NOMO-1 treated with DMSO at 0.1 percent for 48 hours (cell line): ENCODE results near the gene UGT1A8.

Experiments used
- DNase-seq: peaks from one replicate; lab custom pipeline; 2025; ENCODE audit not compliant: unreplicated experiment; lab: John Stamatoyannopoulos, UW

The UGT1A8 gene

GRCh38 chr2:233761040-233761769 lies 143.8 kb downstream of the UGT1A8 start:
- DNase-seq: no peak

GRCh38 chr2:233764264-233764663 lies 146.8 kb downstream of the UGT1A8 start:
- no peak for DNase-seq

- no peak for DNase-seq
These were observed 147.3 kb downstream of the UGT1A8 start for GRCh38 chr2:233764761-233765160.

GRCh38 chr2:233766416-233766815 lies 149.0 kb downstream of the UGT1A8 start:
- no peak for DNase-seq

- DNase-seq: no peak
These were observed 150.6 kb downstream of the UGT1A8 start for GRCh38 chr2:233768076-233768475.

- DNase-seq: no peak
These were observed 151.8 kb downstream of the UGT1A8 start for GRCh38 chr2:233769260-233769659.

GRCh38 chr2:233772153-233772552 lies 154.7 kb downstream of the UGT1A8 start:
- no peak for DNase-seq

- DNase-seq: no peak
These were observed 155.2 kb downstream of the UGT1A8 start for GRCh38 chr2:233772583-233772982.

- DNase-seq: no peak
These were observed 156.4 kb downstream of the UGT1A8 start for GRCh38 chr2:233773854-233774253.

GRCh38 chr2:233775414-233775813 lies 158.0 kb downstream of the UGT1A8 start:
- DNase-seq: no peak

GRCh38 chr2:233778030-233778429 lies 160.6 kb downstream of the UGT1A8 start, which contains the start of gene MROH2A:
Gene MROH2A (plus strand): TSS chr2:233778330. CDS start chr2:233779359, 1,029 bp downstream.
- DNase-seq: no peak

- DNase-seq: no peak
These were observed 162.3 kb downstream of the UGT1A8 start for GRCh38 chr2:233779722-233780121.

GRCh38 chr2:233780771-233781170 lies 163.3 kb downstream of the UGT1A8 start:
- DNase-seq: no peak

- DNase-seq: no peak
These were observed 172.1 kb downstream of the UGT1A8 start for GRCh38 chr2:233789554-233789953.

- DNase-seq: no peak
These were observed 173.9 kb downstream of the UGT1A8 start for GRCh38 chr2:233791151-233791882.

- no peak for DNase-seq
These were observed 174.5 kb downstream of the UGT1A8 start for GRCh38 chr2:233791883-233792329.

GRCh38 chr2:233792720-233793119 lies 175.3 kb downstream of the UGT1A8 start:
- DNase-seq: no peak

- no peak for DNase-seq
These were observed 176.2 kb downstream of the UGT1A8 start for GRCh38 chr2:233793465-233794127.

GRCh38 chr2:233794128-233794658 lies 176.8 kb downstream of the UGT1A8 start:
- DNase-seq: no peak

- DNase-seq: no peak
These were observed 178.3 kb downstream of the UGT1A8 start for GRCh38 chr2:233795735-233796171.

GRCh38 chr2:233796254-233796653 lies 178.8 kb downstream of the UGT1A8 start:
- no peak for DNase-seq
